ENCODE measurements around the gene MEG3.

Gene MEG3

DNA sequence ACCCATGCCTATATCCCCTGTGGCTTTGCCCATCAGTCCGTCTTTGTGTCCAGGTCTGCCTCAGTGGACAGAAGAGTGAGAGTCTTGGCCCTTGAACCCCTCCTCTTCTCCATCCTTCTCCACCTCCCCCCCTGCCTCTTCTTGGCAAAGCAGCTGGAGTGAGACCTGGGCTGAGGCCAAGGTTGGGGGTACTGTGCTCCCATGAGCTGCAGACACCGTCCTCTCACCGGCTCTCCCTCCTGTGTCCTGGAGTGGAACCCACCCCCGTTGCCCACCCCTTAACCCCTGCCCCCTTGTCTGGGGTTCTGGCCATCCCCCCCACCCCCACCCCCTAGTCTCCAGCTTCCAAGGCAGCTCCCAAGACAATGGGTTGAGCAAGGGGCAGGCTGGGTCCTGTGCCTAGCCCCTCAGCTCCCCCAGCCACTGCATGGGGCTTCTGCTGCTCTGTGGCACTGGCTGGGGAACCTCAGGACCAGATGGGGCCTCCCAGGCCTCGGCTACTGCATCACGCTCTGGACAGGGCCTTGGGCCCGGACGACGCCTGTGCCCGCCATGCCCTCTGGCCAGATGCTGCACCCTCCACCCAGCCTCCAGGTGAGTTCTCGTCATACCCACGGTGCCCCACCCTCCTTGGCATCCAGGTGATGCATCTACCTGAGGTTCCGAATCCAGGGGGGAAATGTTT, 41.9 kb downstream of the MEG3 start:
- no peak for DNase-seq

DNA sequence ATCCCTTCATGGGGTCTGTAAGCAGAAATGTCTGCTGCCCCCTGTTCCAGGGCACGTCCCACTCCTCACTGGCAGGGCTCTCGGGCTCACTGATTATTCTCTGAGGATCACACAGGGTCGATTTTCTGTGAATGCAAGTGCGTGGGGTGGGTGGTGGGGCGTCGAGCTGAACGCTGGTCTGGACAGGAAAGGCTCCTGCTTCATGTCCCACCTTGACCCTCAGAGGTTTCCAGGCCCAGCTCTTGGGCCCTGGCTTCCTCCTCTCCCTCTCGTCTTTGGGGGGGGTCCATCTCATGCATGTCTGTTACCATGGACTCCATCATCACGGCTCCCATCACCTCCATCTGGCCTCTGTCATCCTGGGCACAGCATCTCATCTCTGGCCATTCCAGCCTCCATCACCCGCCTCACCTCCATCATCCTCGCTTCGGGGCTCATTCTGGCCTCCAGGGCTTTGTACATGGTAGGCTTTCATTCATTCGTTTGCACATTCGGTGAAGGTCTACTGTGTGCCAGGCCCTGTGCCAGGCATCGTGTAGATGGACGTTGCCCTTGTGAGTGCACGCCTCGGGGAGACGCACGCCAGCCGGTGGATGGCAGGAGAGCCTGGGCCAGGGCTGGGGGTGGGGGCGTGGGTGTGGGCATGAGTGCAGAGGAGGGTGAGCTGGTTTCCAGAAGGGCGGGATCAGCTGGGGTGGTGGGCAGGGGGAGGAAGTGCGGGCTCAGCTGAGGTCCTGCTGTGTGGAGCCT, 42.9 kb downstream of the MEG3 start:
- no peak for DNase-seq

DNA sequence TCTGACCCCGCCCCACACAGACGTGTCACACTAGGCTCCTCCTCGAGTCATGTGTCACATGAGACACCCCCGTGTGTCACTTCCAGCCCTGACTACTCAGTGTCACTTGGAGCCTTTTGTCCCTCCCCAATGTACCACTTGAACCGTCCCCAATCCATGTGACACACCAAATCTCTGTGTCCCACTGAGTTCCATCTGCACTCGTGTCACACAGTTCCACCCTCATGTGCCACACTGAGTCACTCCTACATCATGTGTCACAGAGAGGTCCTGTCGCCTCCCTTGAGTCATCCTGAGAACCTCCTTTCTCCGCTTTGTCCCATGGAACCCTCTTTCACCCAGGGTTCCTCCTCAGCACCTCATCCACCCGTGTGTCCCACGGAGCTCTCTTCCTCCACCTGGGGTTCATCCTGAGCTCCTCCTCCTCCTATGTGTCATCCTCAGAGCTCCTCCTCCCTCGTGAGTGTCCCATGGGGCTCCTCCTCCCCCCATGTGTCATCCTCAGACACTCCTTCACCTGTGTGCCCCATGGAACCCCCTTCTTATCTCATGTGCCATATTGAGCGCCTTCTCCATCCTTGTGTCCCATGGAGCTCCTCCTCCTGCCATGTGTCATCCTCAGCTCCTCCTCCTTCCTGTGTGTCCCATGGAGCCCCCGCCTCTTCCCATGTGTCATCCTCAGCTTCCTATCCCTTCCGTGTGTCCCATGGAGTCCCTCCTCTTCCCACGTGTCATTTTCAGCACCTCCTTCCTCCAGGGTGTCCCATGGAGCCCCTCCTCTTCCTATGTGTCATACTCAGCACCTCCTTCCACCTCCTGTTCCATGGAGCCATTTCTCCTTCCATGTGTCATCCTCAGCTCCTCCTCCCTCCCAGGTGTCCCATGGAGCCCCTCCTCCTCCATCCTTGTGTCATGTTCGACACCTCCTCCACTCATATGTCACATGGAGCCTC, 45.6 kb downstream of the MEG3 start:
- no peak for DNase-seq

DNA sequence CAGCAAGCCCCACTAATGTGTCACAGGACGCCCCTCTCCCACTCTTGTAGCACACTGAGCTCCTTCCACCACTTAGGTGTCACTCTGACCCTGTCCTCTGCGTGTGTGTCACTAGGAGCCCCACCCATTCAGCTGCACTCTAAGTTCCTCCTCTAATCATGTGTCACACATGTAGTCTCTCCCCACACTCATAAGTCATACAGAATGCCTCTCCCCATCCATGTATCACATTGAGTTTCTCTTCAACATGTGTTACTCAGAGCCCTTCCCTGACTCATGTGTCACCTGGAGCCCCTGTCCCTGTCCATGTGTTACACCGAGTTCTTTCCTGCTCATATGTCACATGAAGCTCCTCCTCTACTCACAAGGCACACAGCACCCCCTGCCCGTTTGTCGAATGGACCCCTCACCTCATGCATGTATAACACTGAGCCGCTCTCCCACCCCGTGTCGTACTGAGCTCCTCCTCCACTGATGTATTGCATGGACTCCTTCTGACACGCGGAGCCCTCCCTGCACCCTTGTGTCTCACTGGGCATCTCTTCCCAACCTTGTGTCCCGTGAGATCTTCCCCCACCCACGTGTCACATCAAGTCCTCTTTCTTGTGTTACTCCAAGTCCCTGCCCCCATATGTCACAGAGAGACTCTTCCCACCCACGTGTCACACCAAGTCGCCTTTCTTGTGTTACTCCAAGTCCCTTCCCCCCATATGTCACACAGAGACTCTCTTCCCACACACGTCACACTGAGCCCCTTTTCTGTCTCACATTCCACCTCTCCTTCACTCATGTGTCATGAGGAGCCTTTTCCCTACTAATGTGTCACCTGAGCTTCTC, 46.6 kb downstream of the MEG3 start:
- DNase-seq, result no peak

DNA sequence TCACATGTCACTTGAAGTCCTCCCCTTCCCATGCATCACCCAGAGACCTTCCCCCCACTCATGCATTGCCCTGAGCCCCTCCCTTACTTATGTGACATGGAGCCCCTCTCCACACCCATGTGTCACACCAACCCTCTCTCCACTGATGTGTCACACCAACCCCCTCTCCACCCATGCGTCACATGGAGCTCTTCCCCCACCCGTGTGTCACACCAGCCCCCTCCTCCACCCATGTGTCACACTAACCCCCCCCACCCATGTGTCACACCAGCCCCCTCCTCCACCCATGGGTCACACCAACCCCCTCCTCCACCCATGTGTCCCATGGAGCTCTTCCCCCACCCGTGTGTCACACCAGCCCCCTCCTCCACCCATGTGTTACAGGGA, 47.2 kb downstream of the MEG3 start:
- DNase-seq, result no peak

DNA sequence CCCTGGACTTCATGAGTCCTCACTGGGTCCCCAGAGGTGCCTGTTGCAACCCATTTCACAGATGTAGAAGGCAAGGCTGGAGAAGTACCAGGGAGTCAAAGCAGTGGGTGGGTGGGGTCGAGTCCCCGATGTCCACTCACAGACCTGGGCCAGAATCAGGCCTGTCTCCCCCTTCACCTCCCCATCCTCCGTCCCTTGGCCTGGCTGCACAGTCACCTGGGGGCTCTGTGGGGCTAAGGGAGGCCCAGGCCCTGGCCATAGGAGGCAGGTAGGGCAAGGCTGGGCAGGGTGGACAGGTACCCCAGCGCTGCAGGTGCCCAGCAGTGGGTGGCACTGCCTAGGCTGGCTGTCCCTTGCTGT, 48.1 kb downstream of the MEG3 start:
- no peak for DNase-seq

DNA sequence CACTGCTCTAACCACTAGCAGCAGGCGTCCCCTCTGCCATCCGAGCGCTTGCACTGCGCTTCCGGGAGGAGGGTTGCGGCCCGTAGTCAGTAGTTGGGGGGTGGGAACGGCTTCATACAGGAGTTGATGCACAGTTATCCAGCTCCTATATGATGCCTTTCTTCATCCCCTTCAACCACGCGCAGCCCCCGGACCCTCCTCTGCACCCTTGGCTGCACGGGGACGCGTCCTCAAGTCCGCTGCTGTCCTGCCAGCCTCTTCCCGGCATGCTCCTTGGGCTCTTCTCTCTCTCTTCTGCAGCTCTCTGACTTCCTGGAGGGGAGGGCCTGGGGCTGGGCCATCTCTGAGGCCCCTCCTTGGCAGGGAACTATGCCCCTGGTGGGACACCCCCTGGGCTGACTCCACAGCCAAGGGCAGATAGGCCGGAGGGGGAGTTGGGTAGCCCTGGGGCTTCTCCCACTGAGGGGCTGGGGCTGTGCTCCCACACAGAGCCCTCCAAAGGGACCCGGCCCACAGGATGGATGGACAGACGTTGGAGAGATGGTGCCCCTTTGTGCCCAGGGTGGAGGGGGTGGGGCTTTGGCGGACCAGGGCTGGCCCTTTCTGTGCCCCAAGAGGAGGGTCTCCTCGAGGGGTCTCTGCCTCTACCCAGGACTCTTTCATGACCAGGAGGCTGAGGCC, 48.6 kb downstream of the MEG3 start:
- DNase-seq, result no peak

DNA sequence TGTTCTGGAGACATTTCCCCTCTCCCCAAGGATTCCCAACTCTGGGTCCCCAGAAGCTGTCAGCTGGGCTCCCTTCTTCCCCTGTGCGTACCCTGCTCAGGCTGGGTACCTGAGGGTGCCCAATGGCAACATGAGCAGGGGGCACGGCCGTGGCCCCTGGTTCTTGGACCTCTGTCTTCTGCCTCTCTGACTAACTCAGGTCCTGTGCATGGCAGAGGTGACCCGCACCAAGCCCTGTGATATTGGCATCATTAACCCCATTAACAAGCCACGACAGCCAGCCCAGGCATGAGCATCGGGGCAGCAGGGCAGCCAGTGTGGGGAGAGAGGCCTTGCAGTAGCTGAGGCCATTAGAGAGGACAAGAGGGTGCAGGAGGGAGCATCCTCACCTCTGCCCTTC, 49.2 kb downstream of the MEG3 start:
- DNase-seq, result no peak

DNA sequence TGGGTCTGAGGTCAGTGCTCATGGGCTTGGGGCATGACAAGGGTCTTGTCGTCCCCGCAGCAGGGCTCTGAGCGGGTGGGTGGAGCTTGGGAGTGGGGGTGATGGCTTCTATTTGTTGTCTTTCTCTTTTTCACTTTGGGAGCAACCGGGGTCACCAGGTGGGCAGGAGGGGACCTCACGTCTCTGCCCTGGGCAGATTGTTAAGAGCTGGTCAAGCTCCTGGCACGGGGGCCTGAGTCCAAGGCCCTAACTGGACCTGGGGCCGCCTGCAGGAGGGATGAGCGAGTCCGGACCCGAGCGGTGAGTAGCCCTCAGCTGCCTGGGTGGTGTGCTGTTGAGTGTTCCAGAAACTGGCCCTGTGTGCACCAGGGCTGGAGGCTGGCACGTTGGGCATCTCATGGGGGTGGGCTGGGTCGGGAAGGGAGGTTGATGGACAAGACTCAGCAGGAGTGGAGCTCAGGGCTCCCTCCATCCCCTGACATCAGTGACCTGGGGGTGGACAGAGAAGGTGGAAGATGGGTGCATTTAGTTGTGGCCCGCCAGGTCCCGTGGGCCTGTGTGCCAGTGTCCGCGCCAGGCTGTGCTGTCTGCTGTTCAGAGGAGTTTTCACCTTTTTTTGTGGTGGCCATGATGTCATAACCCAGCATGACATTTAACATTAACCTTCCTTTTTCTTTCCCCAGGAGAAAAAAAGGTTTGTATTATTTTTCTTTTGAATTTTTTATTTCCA, 50.1 kb downstream of the MEG3 start:
- no peak for DNase-seq

DNA sequence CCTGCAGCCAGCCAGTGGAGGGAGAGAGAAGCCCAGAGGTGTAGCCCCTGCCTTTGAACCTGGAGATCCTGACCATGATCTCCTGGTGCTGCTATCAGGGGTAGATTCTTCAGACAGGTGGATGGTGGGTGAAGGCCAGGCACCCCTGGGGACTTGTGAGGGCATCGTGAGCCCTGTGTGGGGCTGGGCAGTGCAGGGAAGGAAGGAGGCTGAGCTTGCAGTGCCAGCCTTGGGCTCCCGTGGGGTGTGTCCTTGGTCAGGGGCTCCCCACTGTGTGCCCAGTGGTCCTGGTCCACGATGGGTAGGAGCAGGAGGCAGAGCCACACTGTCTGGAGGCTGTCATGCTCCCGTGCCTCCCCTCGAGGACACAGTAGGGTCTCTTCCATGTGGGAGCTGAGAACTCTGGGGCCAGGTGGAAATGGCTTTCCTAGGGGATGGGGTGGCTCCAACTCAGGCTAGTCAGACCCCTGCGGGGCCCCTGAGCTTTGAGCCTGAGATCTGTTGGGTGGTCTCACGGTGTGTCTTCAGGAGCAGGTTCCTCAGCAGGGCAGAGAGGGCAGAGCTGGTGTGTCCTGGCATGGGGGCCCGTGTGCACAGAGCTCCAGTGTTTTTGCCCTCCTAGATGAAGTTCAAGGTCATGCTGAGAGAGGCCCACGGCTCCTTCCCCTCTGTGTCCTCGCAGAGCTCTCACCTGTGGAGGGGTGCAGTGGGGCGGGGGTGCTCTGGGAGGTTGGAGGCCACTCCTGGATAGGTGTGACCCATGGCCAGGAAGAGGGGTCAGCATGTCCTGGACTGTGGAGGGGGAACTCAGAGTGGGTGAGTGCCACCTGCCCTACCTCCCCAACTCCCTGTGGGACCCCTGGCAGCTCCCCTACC, 52.6 kb downstream of the MEG3 start:
- DNase-seq, result no peak

DNA sequence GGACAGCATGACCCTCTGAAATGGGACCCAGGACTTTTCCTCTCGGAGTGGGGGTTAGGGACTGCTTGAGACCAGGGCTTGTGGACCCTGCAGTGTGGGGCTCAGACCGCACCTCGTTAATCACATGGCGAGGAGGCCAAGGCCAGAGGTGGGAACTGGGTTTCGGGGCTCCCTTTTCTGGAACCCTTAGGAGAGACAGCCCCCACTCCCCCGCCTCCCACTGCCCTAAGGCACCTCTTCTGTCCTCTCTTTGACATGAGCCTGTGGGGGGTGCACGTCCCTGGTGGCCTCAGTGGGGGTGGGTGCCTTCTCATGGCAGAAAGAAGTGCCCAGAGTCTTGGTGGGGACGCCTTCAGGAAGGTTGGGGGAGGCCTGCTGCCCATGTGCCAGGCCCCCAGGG, 53.3 kb downstream of the MEG3 start:
- DNase-seq, result no peak

DNA sequence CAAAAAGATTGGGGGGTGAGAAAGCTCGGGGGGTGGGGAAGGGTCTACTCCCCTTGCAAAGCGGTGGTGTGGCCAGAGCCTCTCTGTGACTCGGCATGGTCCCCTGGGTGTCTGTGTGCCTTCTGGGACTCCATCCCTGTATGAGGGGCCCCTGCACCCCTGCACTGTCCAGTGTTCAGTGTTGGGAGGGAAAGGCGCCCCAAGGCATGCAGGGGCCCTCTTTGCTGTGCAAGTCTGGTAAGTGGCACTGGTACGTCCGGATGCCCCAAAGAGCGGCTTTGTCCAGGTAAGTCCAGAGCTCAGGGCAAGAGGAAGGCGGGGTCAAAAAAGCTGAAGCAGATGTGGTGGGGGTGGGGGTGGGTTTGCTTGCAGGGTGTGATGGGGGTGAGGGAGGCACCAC, 53.9 kb downstream of the MEG3 start:
- DNase-seq, result no peak

DNA sequence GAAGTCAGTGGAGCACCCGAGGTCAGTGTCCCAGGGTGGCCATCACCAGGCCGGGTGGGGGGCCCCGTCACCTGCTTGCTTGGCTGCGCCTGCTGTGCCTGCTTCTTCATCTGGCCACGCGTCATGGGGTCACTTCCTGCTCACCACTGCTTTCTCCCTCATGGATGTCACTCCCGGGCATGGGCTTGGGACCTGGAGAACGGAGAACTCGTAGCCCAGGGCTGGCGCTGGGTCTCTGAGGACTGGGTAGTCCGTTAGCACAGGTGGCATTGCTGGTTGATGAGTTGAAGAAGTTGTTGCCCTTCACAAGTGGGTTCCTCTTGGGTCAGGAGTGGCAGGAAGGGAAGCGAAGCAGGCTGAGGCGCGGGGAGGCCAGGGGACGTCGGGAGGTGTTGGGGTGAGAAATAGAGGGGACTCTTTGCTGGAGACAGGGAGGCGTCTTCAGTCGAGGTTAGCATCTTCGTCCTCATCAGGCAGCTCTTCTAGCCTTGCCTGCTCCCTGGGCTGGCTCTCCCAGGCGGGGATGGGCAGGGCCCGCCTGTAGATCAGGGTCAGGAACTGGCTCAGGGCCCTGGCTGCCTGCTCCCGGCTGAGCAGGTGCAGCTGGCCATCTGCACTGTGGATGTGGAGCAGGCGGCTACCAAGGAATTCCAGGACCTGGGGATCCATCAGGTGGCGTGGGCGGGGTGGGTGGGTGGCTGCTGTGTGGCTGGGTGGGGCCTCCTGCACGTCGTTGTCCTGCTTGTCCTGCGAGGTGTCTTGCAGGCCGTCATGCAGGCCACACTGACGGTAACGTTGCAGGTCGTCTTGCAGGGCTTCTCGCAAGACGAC, 54.6 kb downstream of the MEG3 start:
- no peak for DNase-seq

DNA sequence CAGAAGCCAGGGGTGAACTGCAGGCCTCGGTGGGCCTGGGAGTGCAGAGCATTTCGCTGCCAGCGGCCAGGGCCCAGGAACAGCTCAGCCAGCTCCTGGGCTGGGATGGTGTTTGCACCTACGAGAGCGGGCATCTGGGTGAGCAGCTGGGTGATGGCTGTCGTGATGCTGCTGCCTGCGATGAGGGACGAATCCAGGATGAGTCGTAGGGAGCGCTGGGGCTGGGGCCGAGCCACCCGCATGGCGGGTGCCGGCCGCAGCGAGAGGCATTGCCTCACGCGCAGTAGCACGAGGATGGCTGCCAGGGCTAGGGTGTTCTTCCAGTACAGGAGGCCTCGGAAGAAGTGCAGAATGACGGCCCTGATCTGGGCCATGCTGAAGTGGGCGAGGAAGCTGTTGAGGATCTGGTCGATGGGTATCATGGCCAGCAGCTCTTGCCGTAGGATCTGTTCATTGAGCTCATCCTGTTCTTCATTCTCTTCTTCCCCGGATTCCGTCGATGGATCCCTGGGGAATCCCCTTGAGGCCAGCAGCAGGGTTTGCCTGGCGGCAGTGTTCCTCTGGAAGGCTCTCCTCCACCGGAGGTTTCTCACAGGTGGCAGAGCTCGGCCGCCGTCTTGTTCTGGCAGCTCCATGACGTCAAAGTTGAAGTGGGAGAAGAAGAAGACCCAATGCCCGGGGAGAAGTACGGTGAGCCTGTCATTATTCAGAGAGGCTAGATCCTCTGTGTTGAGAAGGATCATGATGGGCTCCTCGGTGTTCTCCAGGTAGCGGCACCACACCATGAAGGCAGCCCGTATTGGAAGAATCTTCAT, 55.5 kb downstream of the MEG3 start:
- no peak for DNase-seq

DNA sequence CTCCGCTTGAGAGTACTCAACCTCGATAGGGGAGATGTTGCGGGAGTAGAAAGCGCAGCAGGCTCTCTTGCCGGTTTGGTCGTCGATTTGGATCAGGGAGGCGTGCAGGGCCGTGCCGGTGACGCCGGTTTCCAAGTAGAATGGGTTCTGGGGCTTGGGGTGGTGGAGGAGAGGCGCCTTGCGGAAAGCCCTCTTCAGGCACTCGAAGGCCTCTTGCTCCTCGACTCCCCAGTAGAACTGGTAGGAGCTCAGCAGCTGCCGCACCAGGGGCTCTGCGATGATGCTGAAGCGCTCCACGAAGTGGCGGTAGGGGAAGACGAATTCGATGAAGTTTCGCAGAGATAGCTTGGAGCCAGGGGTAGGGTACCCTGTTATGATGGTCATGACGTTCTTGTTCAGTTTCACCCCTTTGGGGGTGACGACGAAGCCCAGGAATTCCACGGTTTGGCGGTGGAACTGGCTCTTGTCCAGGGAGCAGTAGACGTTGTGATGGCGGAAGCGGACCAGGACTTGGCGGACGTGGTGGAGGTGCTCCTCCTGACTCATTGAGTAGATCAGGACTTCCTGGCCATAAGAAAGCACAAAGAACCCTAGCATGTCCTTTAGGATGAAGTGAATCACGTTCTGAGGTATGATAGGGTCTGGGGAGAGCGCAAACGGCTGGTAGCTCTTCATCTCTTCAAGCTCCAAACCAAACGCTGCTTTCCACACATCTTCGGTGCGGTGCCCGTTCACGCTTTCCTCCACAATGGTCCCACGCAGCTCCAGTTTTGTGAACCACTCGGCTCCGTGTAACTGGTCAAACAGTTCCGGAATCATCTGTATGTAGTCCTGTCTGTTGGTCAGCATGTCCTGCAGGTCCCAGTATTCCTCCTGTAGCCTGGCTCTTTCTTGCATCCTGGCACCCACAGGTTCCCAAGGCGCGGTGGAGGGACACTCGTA, 56.4 kb downstream of the MEG3 start:
- DNase-seq, result no peak

DNA sequence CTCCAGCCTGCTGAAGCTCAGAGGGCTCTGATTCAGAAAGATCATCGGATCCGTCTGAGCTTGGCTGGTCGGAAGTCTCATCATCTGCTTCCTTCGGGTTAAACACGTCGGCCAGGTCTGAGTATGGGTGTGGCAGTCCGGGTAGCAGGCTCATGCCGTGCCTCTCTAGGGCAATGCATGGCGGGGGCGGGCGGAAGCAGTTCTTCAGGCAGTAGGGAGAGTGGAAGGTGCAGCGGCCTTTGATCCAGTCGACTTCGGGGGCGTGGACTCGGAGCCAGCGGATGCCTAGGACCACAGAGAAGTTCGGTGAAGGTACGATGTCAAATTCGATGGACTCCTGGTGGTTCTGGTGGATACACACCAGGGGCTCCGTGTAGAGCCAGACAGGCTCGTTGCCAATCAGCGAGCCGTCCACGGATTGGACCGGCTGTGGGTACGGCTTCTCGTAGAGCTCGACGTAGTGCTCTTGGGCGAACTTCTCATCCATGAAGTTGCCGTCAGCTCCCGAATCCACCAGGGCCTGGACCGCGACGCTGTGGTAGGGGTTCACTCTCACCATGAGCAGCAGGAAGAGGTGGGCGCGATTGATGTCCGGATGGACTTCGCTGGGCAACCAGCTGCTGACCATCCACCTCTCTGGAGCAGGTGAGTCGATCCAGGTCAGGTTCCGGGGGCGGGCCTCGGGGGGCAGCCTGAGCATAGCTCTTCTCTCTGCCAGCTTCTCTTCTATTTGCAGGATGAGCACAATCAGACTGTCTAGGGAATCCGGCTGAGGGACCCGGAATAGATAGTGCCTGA, 57.3 kb downstream of the MEG3 start:
- DNase-seq, result no peak

DNA sequence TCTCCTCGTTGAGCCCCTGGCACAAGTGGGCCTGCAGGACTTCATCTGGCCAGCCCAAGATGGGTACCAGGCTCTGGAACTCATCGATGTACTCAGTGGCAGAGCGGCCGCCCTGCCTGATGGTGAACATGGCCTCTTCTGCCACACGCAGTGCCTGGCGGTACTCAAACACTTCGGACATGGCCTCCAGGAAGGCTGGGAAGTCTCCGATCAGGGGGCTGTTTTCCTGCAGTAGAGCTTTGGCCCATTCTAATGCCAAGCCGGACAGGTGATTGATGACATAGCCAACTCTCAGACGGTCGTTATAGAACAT, 57.8 kb downstream of the MEG3 start:
- DNase-seq, result no peak

All from NCI-H748 treated with DMSO at 0.1 percent for 48 hours (cell line).